ENCODE results near the gene FBXO44. TPM values are rescaled to one million over a fixed set of nuclear protein-coding genes. Genes with fewer than 3 reads are reported as not detected.

Gene FBXO44
- total RNA-seq, 1 experiment from 2014 or later, result 70.8 TPM

GRCh38 chr1:11671205-11671543 is 16.5 kb downstream of the FBXO44 start:
- ChIA-PET POLR2A (no interaction called here), CTCF (interaction anchor here (0.5 to 1.0 kb wide), 2 partner anchors 48 to 430 kb away, joined by 3 read pairs; no protein-coding TSS in a partner anchor)
- H3K4me1 ChIP-seq (ENCODE audit: control insufficient read depth, insufficient read depth, low read length), result peaks cover 15% of the 10 kb centered on the region
- no peak overlapping the region for H3K4me3 ChIP-seq (ENCODE audit: low read depth in 2 of 2, low read length in 2 of 2)
- BruUV-seq (replicated peaks), result no TSS peak
- no peak overlapping the region for H3K27ac ChIP-seq (ENCODE audit: low read length)
- DNase-seq (ENCODE audit: low read depth, low spot score) (no peak), ATAC-seq (no peak)
- intact Hi-C loops (cut with micrococcal nuclease; ENCODE audit: unreplicated experiment), result no loop called here
- H3K36me3 ChIP-seq (ENCODE audit: control insufficient read depth, insufficient read depth, low read length), result peaks cover 2% of the 10 kb centered on the region; the same call in 1 of the 2 replicates
- in situ Hi-C loops (cut with HindIII; ENCODE audit: low pct_unique_long_range_greater_than_20kb, low sequenced_read_pairs), result no loop called here
- H3K9me3 ChIP-seq (ENCODE audit: control insufficient read depth, insufficient read depth, low read depth, low read length), result no peaks in the 10 kb centered on the region
- H3K27me3 ChIP-seq (ENCODE audit: control insufficient read depth, insufficient read depth, low read length), result no peaks in the 10 kb centered on the region
- no peak for TF ChIP-seq TCF7L2 (IDR thresholded peaks at IDR 0.05; ENCODE audit: low read depth, low read length)
- no peak for TF ChIP-seq POLR2AphosphoS5 (IDR thresholded peaks at IDR 0.05; ENCODE audit: low read depth, low read length)
- no peak for TF ChIP-seq SIN3A (IDR thresholded peaks at IDR 0.05; ENCODE audit: borderline replicate concordance, insufficient read depth, low read depth, low read length)
- no peak for TF ChIP-seq CTCF (IDR thresholded peaks at IDR 0.05)
- no peak for TF ChIP-seq REST (IDR thresholded peaks at IDR 0.05; ENCODE audit: insufficient read depth in 1 of 2, low read depth in 2 of 2, low read length in 1 of 2)

- no peak overlapping the region for H3K4me3 ChIP-seq (ENCODE audit: low read depth in 2 of 2, low read length in 2 of 2)
- no peak overlapping the region for H3K27ac ChIP-seq (ENCODE audit: low read length)
- ChIA-PET POLR2A (interaction anchor here (0.6 to 0.7 kb wide), 2 partner anchors 51 to 55 kb away, joined by 4 to 6 read pairs; no protein-coding TSS in a partner anchor), CTCF (interaction anchor here (0.5 to 1.0 kb wide), 2 partner anchors 48 to 431 kb away, joined by 3 read pairs; no protein-coding TSS in a partner anchor)
- no TSS peak for BruUV-seq (replicated peaks)
- H3K4me1 ChIP-seq (ENCODE audit: control insufficient read depth, insufficient read depth, low read length), result peaks cover 15% of the 10 kb centered on the region
- TF ChIP-seq REST (IDR thresholded peaks at IDR 0.05; ENCODE audit: insufficient read depth in 1 of 2, low read depth in 2 of 2, low read length in 1 of 2) (no peak), SIN3A (IDR thresholded peaks at IDR 0.05; ENCODE audit: borderline replicate concordance, insufficient read depth, low read depth, low read length) (no peak), TCF7L2 (IDR thresholded peaks at IDR 0.05; ENCODE audit: low read depth, low read length) (no peak), CTCF (IDR thresholded peaks at IDR 0.05) (no peak), POLR2AphosphoS5 (IDR thresholded peaks at IDR 0.05; ENCODE audit: low read depth, low read length) (no peak)
- DNase-seq (ENCODE audit: low read depth, low spot score) (no peak), ATAC-seq (no peak; the same call in 1 of the 2 replicates)
- in situ Hi-C loops (cut with HindIII; ENCODE audit: low pct_unique_long_range_greater_than_20kb, low sequenced_read_pairs), result no loop called here
- H3K27me3 ChIP-seq (ENCODE audit: control insufficient read depth, insufficient read depth, low read length), result no peaks in the 10 kb centered on the region
- peaks cover 2% of the 10 kb centered on the region; the same call in 1 of the 2 replicates for H3K36me3 ChIP-seq (ENCODE audit: control insufficient read depth, insufficient read depth, low read length)
- intact Hi-C loops (cut with micrococcal nuclease; ENCODE audit: unreplicated experiment), result no loop called here
- no peaks in the 10 kb centered on the region for H3K9me3 ChIP-seq (ENCODE audit: control insufficient read depth, insufficient read depth, low read depth, low read length)
These were observed 17.0 kb downstream of the FBXO44 start for GRCh38 chr1:11671544-11672286.

Data from Panc1 (cell line).